Activated CD4-positive, alpha-beta T cell treated with anti-CD3 and anti-CD28 coated beads for 36 hours (primary cell): ENCODE results near the gene FKTN. TPM values are rescaled to one million over a fixed set of nuclear protein-coding genes. Genes with fewer than 3 reads are reported as not detected.

Experiments used
- ATAC-seq: fragments of 200-7000 bp; cut with Tn5 transposase; one replicate; pipeline ENCODE4 v1.10.0; 2021; ENCODE audit warnings: mild to moderate bottlenecking, moderate library complexity
- CTCF ChIA-PET: fragments of 350-600 bp; sonication (Branson Sonifier 250); formaldehyde crosslinking; loops from one replicate; lab custom pipeline; 2021; ENCODE audit warnings: antibody characterized with exemption; lab: Charles Lee
- POLR2A ChIA-PET: fragments of 350-600 bp; sonication (Branson Sonifier 250); formaldehyde crosslinking; loops from one replicate; lab custom pipeline; 2021; ENCODE audit warnings: antibody characterized with exemption, inconsistent platforms; lab: Charles Lee
- DNase-seq: peaks from one replicate; pipeline ENCODE4 v3.0.0-alpha.2; 2020
- H3K27ac Mint-ChIP-seq: one replicate; pipeline ENCODE4 v1.8.0; 2021; ENCODE audit warnings: mixed read lengths
- H3K27me3 Mint-ChIP-seq: one replicate; pipeline ENCODE4 v1.8.0; 2021; ENCODE audit warnings: mixed read lengths
- H3K36me3 Mint-ChIP-seq: one replicate; pipeline ENCODE4 v1.8.0; 2021; ENCODE audit warnings: low read depth, mixed read lengths
- H3K4me1 Mint-ChIP-seq: one replicate; pipeline ENCODE4 v1.8.0; 2021; ENCODE audit warnings: mixed read lengths
- H3K4me3 Mint-ChIP-seq: one replicate; pipeline ENCODE4 v1.8.0; 2021; ENCODE audit warnings: mild to moderate bottlenecking, moderate library complexity, mixed read lengths
- H3K9me3 Mint-ChIP-seq: one replicate; pipeline ENCODE4 v1.8.0; 2021; ENCODE audit warnings: low read depth, mixed read lengths
- intact Hi-C, 2 experiments: fragments of 100-400 bp; cut with DNase I in 1 of 2; cut with micrococcal nuclease in 1 of 2; formaldehyde crosslinking; loops; one replicate each; pipeline versions ENCODE4 v1.14.2 to v1.15.1; 2022 to 2024; cut with DNase I, micrococcal nuclease
- total RNA-seq, 2 experiments: library from RNA; stranded (reverse); gene quantifications; one replicate each; pipeline ENCODE4 v1.2.3, GENCODE V29; 2021

Gene FKTN
- total RNA-seq, 2 experiments from 2014 or later: 12.1 to 16.0 TPM

- ChIA-PET CTCF (interaction anchor here (1.0 to 1.2 kb wide), 2 partner anchors 9 to 22 kb away, joined by 3 to 4 read pairs; no protein-coding TSS in a partner anchor), POLR2A (no interaction called here)
- Mint-ChIP-seq H3K36me3 (peaks cover 24% of the 10 kb centered on the region), H3K4me3 (no peak overlapping the region), H3K27ac (no peak overlapping the region), H3K27me3 (no peaks in the 10 kb centered on the region), H3K4me1 (no peaks in the 10 kb centered on the region), H3K9me3 (no peaks in the 10 kb centered on the region)
- no peak for DNase-seq
- intact Hi-C loops: no loop called here
- no peak for ATAC-seq
These were observed 78.4 kb downstream of the FKTN start for GRCh38 chr9:105636331-105636730.

GRCh38 chr9:105637787-105638395 is 80.0 kb downstream of the FKTN start:
- ATAC-seq (no peak), DNase-seq (no peak)
- Mint-ChIP-seq H3K4me3 (no peak overlapping the region), H3K27me3 (no peaks in the 10 kb centered on the region), H3K36me3 (peaks cover 27% of the 10 kb centered on the region), H3K9me3 (no peaks in the 10 kb centered on the region), H3K4me1 (no peaks in the 10 kb centered on the region), H3K27ac (no peak overlapping the region)
- intact Hi-C loops: no loop called here
- ChIA-PET CTCF (interaction anchor here (0.8 to 2.2 kb wide), 6 partner anchors 15 to 244 kb away, joined by 3 to 14 read pairs (median 5); no protein-coding TSS in a partner anchor), POLR2A (no interaction called here)

- H3K27me3 Mint-ChIP-seq: no peaks in the 10 kb centered on the region
- intact Hi-C loops: no loop called here
- H3K4me1 Mint-ChIP-seq: no peaks in the 10 kb centered on the region
- POLR2A ChIA-PET: no interaction called here
- no peaks in the 10 kb centered on the region for H3K9me3 Mint-ChIP-seq
- H3K36me3 Mint-ChIP-seq: peaks cover 24% of the 10 kb centered on the region
- H3K4me3 Mint-ChIP-seq: no peak overlapping the region
- CTCF ChIA-PET: no interaction called here
- no peak for DNase-seq
- ATAC-seq: no peak
- no peak overlapping the region for H3K27ac Mint-ChIP-seq
These were observed 82.0 kb downstream of the FKTN start for GRCh38 chr9:105639936-105640335.

GRCh38 chr9:105643795-105644194 is 85.9 kb downstream of the FKTN start:
- Mint-ChIP-seq H3K4me1 (no peaks in the 10 kb centered on the region), H3K36me3 (peaks cover 12% of the 10 kb centered on the region), H3K27ac (no peak overlapping the region), H3K27me3 (no peaks in the 10 kb centered on the region), H3K9me3 (no peaks in the 10 kb centered on the region), H3K4me3 (no peak overlapping the region)
- DNase-seq (no peak), ATAC-seq (no peak)
- intact Hi-C loops: no loop called here
- CTCF ChIA-PET: interaction anchor here (0.8 kb wide), 1 partner anchor 33 kb away, joined by 3 read pairs; no protein-coding TSS in a partner anchor
- POLR2A ChIA-PET: no interaction called here

- no peaks in the 10 kb centered on the region for H3K27me3 Mint-ChIP-seq
These were observed 89.1 kb downstream of the FKTN start for GRCh38 chr9:105646879-105647594.

GRCh38 chr9:105647595-105648349 is 89.8 kb downstream of the FKTN start:
- H3K4me3 Mint-ChIP-seq: no peak overlapping the region
- no peak for ATAC-seq
- intact Hi-C loops: no loop called here
- no peaks in the 10 kb centered on the region for H3K36me3 Mint-ChIP-seq
- no peak overlapping the region for H3K27ac Mint-ChIP-seq
- no peaks in the 10 kb centered on the region for H3K4me1 Mint-ChIP-seq
- H3K27me3 Mint-ChIP-seq: no peaks in the 10 kb centered on the region
- POLR2A ChIA-PET: no interaction called here
- DNase-seq: no peak
- CTCF ChIA-PET: interaction anchor here (0.7 to 1.3 kb wide), 4 partner anchors 9 to 193 kb away, joined by 3 to 4 read pairs (median 3); no protein-coding TSS in a partner anchor
- no peaks in the 10 kb centered on the region for H3K9me3 Mint-ChIP-seq

More at GRCh38 chr9:105646879-105647594, 89.1 kb downstream of the FKTN start:
- ChIA-PET POLR2A (no interaction called here), CTCF (interaction anchor here (1.0 kb wide), 1 partner anchor 194 kb away, joined by 3 read pairs; no protein-coding TSS in a partner anchor)
- Mint-ChIP-seq H3K4me3 (no peak overlapping the region), H3K36me3 (no peaks in the 10 kb centered on the region), H3K4me1 (no peaks in the 10 kb centered on the region), H3K9me3 (no peaks in the 10 kb centered on the region), H3K27ac (no peak overlapping the region)
- no peak for DNase-seq
- intact Hi-C loops: no loop called here
- no peak for ATAC-seq

GRCh38 chr9:105651806-105652205 is 93.9 kb downstream of the FKTN start:
- no peak overlapping the region for H3K27ac Mint-ChIP-seq
- H3K36me3 Mint-ChIP-seq: no peaks in the 10 kb centered on the region
- ATAC-seq (no peak), DNase-seq (no peak)
- no peaks in the 10 kb centered on the region for H3K9me3 Mint-ChIP-seq
- ChIA-PET POLR2A (no interaction called here), CTCF (interaction anchor here (1.7 kb wide), 1 partner anchor 14 kb away, joined by 5 read pairs; no protein-coding TSS in a partner anchor)
- H3K4me1 Mint-ChIP-seq: peaks cover 4% of the 10 kb centered on the region
- intact Hi-C loops: loop anchor here in 1 of 2 experiments (10.0 kb wide), 1 partner anchor 233 kb away; no protein-coding TSS in a partner anchor
- H3K4me3 Mint-ChIP-seq: no peak overlapping the region
- peaks cover 12% of the 10 kb centered on the region for H3K27me3 Mint-ChIP-seq

GRCh38 chr9:105656131-105656921 is 98.4 kb downstream of the FKTN start:
- ChIA-PET POLR2A (interaction anchor here (1.1 kb wide), 1 partner anchor 35 kb away, joined by 3 read pairs; no protein-coding TSS in a partner anchor), CTCF (interaction anchor here (0.9 to 1.4 kb wide), 3 partner anchors 31 to 62 kb away, joined by 3 to 4 read pairs (median 4); no protein-coding TSS in a partner anchor)
- H3K4me3 Mint-ChIP-seq: peak overlapping the region; percentile 52

GRCh38 chr9:105658351-105658750 is 100.4 kb downstream of the FKTN start:
- Mint-ChIP-seq H3K9me3 (no peaks in the 10 kb centered on the region), H3K27me3 (peaks cover 28% of the 10 kb centered on the region), H3K27ac (no peak overlapping the region), H3K4me3 (no peak overlapping the region), H3K36me3 (no peaks in the 10 kb centered on the region), H3K4me1 (peaks cover 6% of the 10 kb centered on the region)
- intact Hi-C loops: loop anchor here in 1 of 2 experiments (10.0 kb wide), 1 partner anchor 226 kb away; no protein-coding TSS in a partner anchor
- ATAC-seq: no peak
- POLR2A ChIA-PET: no interaction called here
- CTCF ChIA-PET: no interaction called here
- no peak for DNase-seq

More at GRCh38 chr9:105656131-105656921, 98.4 kb downstream of the FKTN start:
- intact Hi-C loops: loop anchor here in 1 of 2 experiments (2.0 to 10.0 kb wide), 3 partner anchors 36 to 228 kb away; no protein-coding TSS in a partner anchor
- H3K9me3 Mint-ChIP-seq: no peaks in the 10 kb centered on the region
- no peaks in the 10 kb centered on the region for H3K36me3 Mint-ChIP-seq
- no peak overlapping the region for H3K27ac Mint-ChIP-seq
- peak; percentile 44 for DNase-seq
- peaks cover 6% of the 10 kb centered on the region for H3K4me1 Mint-ChIP-seq
- peak; percentile 70 for ATAC-seq
- H3K27me3 Mint-ChIP-seq: peaks cover 28% of the 10 kb centered on the region

- ChIA-PET POLR2A (no interaction called here), CTCF (interaction anchor here (1.4 kb wide), 1 partner anchor 13 kb away, joined by 3 read pairs; no protein-coding TSS in a partner anchor)
- Mint-ChIP-seq H3K4me1 (peaks cover 6% of the 10 kb centered on the region), H3K4me3 (no peak overlapping the region), H3K9me3 (no peaks in the 10 kb centered on the region), H3K27me3 (peaks cover 20% of the 10 kb centered on the region), H3K27ac (no peak overlapping the region), H3K36me3 (no peaks in the 10 kb centered on the region)
- no peak for DNase-seq
- intact Hi-C loops: no loop called here
- no peak for ATAC-seq
These were observed 103.1 kb downstream of the FKTN start for GRCh38 chr9:105661011-105661410.
